IPS-NIHi11 (cell line): ENCODE data around the gene TBX5.

Source experiments
- DNase-seq: peaks from one replicate; pipeline ENCODE4 v3.0.0; 2012; ENCODE audit warnings: mixed read lengths, low spot score

TBX5 gene

GRCh38 chr12:114404926-114405518 lies 922 bp downstream of the TBX5 start:
- no peak for DNase-seq

- no peak for DNase-seq
Measured at GRCh38 chr12:114404083-114404925, 1.6 kb downstream of the TBX5 start.

GRCh38 chr12:114403690-114404066 lies 2.3 kb downstream of the TBX5 start:
- DNase-seq, result no peak

GRCh38 chr12:114403011-114403689 lies 2.8 kb downstream of the TBX5 start:
- peak; percentile 77 for DNase-seq

- DNase-seq, result no peak
Measured at GRCh38 chr12:114402084-114402717, 3.7 kb downstream of the TBX5 start.

- DNase-seq, result no peak
Measured at GRCh38 chr12:114401328-114402083, 4.4 kb downstream of the TBX5 start.

- no peak for DNase-seq
Measured at GRCh38 chr12:114400925-114401324, 5.0 kb downstream of the TBX5 start.

- no peak for DNase-seq
Measured at GRCh38 chr12:114400361-114400811, 5.6 kb downstream of the TBX5 start.

GRCh38 chr12:114399664-114400211 lies 6.2 kb downstream of the TBX5 start:
- no peak for DNase-seq

- DNase-seq, result no peak
Measured at GRCh38 chr12:114397978-114398881, 7.7 kb downstream of the TBX5 start.

- no peak for DNase-seq
Measured at GRCh38 chr12:114396869-114397719, 8.8 kb downstream of the TBX5 start.

GRCh38 chr12:114396153-114396868 lies 9.6 kb downstream of the TBX5 start:
- no peak for DNase-seq

- no peak for DNase-seq
Measured at GRCh38 chr12:114395755-114396152, 10.2 kb downstream of the TBX5 start.

GRCh38 chr12:114395233-114395632 lies 10.7 kb downstream of the TBX5 start:
- DNase-seq, result no peak

GRCh38 chr12:114393569-114393968 lies 12.4 kb downstream of the TBX5 start:
- DNase-seq, result no peak

- no peak for DNase-seq
Measured at GRCh38 chr12:114392909-114393308, 13.0 kb downstream of the TBX5 start.

GRCh38 chr12:114391088-114391487 lies 14.9 kb downstream of the TBX5 start:
- DNase-seq, result no peak

- no peak for DNase-seq
Measured at GRCh38 chr12:114384739-114385138, 21.2 kb downstream of the TBX5 start.

GRCh38 chr12:114381177-114381576 lies 24.8 kb downstream of the TBX5 start:
- no peak for DNase-seq
